GM18526 (cell line): ENCODE data around the gene CALML3.

ENCODE experiments used
- POLR2A ChIP-seq: IDR thresholded peaks from 3 replicates; pipeline ENCODE4 v1.6.1; 2011; ENCODE audit not compliant: insufficient read length; ENCODE audit errors: extremely low read depth

CALML3 gene

DNA sequence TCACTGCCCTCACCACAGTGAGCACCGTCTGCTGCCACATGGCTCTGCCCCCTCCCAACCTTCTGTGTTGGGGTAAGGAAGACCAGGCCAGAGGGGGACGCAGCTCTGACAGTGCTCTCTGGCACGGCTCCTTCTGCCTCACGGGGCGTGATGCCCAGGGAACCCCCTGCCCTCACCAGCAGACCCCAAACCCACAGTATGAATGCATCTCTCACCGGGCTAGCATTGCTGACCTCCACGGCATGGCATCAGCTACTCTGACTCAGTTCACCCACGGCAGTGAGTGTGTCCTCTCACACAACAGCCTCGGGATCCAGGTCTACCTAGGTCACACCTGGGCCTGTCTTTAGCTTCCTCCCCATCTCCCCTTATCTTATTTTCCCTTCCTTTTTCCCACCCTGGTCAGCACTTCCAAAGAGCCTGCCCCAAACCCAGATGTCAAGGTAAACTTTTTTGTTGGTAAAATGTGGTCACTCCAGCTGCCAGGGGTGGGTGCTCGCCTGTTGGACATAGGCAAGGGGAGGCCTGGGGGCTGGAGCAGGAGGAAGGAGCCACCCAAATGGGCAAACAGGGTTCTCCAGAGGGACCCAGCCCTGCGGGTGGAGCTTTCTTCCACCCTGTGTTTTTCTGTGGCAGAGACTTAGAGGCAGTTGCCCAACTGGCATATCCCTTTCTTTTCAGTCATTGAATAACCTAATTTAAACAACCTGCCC lies 4.4 kb downstream of the CALML3 start:
- TF ChIP-seq POLR2A = no peak

- no peak for TF ChIP-seq POLR2A
These were observed 5.1 kb downstream of the CALML3 start for GRCh38 chr10:5529702-5530411.

DNA sequence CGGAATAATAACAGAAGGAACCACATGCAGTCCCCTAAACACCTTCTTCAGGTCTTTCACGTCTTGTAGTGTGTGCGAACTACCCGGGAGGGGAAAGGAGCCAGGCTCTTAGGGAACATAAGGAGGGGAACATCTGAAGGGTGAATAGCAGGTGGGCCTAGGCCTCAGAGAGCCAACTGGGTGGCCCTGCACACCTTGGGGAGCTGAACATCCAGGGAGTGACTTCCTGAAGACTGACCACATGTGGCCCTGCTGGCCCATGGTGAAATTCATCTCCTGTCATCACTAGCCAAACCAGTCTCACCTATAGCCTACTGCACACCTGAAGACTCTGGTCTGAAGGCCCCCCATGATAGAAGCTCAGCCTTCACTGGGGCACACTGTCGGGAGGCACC lies 5.6 kb downstream of the CALML3 start:
- TF ChIP-seq POLR2A = no peak

DNA sequence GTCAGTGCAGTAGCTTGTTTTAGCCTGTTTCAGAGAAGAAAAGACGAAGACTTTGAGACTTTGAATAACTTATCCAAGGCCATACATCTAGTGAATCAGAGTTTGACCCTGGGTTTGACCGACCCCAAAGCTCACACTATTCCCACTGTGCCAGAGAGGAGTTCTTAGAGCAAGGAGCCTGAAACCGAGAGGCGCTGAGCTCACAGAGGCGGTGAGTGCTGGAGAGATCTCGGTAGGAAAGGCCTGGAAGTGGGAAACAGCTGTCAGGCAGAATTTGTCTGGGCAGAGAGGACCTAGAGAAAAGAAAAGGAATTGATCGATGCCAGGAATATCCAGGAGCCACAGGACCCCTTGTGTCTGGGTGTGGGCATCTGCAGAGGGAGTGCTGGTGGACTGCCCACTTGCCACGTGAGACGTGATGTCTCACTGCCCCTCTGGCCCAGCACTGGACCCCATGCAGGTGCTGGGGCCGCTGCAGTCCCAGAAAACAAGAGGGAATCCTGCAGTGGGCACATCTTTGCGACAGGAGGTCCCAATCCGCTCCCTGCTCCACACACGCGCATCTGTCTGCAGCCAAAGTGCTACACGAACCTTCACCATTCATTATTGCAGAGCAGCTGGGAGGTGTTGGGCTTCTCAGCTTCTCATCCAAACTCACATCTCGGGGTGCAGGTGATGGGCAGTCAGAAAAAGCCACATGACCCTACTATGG lies 6.2 kb downstream of the CALML3 start:
- no peak for TF ChIP-seq POLR2A

DNA sequence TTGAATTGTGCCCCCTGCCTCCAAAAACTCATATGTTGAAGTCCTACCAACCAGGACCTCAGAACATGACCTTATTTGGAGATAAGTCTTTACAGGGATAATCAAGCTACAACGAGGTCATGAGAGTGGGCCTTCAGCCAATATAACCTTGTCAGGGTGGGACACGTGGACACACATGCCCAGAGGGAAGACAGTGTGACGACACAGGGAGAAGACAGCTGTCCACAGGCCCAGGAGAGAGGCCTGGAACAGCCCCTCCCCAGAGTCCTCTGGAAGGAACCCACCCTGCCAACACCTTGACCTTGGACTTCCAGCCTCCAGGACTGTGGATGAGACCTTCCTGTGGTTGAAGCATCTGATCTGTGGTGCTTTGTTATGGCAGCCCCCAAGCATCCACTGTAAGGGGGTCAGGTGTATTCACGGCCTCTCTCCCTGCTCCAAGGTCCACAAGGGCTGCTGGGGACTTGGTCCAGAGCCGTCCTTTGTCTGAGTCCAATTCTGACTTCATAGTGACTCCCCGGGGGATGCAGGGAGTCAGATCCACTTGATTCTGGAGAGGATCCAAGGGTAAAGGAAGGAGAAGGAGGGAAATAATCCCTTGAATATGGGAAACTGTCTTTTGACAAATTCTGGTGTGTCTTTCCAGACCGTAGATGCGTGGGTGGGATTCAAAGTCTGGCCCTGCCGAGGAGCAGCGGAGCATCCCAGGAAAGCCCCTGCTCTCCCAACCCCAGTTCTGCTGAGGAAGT lies 7.0 kb downstream of the CALML3 start:
- TF ChIP-seq POLR2A = no peak

DNA sequence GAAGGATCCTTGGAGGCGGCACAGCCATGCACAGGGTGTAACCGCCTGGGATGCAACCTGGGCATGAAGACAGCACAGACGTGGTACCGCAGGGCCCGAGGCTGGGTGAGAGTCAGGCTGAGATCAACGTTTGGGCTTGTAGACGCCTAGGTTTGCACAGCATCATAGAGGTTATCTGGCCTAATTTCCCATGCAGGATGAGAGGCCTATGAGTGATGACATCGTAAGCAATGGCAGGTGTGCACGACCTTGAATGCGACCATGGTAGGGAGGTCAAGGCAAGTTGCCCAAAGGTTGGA lies 7.5 kb downstream of the CALML3 start:
- TF ChIP-seq POLR2A = no peak

DNA sequence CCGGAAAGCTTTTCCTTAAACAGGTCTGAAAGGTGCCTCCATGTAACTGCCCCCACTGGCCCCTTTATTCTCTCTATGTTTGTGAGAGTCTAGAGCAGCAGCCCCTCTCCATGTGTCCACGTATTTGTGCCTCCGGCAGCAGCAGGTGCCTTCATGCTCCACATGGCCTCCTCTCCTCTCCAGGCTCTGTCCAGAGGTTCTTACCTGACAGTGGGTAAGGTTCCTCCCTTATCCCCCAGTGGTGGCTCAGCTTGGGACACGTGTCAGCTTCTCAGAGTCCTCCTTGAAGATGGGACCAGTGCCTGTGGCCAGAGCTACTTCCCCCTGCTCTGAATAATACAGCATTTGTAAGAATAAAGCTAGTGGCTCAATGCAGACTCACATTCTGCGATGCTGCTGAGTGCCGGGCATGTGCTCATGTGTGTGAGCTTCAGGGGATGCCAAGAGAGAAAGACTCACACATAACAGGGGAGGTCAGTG lies 7.9 kb downstream of the CALML3 start:
- TF ChIP-seq POLR2A = no peak

GRCh38 chr10:5533098-5533731 lies 8.5 kb downstream of the CALML3 start:
- no peak for TF ChIP-seq POLR2A

DNA sequence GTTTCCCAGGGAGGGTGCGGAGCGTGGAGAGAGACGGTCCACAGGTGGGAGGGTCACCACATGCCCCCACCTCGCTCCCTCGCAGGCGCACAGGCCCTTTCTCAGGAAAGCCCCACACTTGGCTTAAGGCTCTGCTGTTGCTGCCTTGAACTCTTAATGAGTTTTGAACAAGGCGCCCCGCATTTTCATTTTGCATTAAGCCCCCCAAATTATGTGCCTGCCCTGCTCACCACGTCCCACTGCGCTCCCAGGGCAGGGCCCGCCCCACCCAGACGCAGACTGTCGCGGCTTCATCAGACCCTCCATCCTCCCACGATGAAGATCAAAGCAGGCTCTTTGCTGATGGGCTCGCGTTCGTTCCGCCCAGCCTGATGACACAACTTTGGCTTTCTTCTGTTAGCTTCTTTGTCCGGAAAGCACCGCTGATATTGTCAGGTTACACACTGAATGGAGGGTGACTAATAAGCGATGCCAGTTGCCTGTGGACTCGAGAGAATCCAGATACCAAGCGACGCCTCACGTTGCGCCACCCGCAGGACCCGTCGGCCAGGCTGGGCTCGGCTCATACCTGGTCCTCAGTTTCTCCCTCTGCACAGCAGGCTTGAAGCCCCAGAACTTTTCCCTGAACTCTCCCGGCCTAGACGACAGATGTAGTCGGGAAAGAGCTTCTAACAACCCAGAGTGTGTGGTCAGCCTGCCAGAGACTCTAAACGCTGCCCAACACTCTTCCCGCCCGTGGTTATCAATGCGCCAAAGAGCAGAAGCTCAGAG lies 9.5 kb downstream of the CALML3 start:
- no peak for TF ChIP-seq POLR2A

DNA sequence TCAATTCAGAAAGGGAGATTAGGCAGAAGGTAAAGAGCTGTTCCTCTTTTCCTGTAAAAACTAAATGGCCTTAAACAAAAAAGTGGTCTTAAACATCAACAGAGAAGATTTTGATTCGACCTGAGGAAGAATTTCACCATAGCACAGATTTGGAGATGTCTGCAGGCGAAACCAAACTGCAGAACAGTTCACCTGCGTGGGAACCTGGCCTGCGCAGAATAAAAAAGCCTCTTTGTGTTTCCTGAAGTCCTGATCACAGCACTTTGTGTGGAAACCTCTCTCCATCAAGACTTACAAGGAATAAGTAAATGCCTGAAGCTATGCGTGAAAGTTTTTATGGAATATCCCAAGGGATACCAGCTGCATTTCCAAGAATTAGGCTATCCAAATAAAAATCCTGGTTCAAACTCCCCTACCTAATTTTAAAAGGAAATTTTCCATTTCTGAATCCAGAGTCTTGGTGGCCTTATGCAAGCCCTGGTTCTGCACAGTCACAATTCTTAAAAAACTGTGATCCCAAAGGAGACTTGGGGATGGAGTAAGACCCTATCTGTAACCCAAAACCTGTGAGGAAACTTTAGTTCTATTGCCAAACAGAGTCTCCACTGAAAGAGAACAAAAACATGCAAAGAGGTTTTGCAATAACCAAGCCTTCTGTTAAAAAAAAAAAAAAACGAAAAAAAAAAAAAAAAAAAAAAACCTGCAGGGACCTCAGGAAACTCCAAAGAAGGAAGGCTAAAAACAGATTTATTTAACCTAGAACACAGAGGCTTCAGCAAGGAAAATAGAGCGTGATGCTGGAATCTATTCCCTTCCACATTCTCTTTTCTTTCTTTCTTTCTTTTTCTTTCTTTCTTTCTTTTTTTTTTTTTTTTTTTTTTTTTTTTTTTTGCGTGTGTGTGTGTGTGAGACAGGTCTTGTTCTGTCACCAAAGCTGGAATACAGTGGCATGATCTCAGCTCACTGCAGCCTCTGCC lies 10.4 kb downstream of the CALML3 start:
- no peak for TF ChIP-seq POLR2A

GRCh38 chr10:5536486-5537081 lies 11.8 kb downstream of the CALML3 start:
- no peak for TF ChIP-seq POLR2A

DNA sequence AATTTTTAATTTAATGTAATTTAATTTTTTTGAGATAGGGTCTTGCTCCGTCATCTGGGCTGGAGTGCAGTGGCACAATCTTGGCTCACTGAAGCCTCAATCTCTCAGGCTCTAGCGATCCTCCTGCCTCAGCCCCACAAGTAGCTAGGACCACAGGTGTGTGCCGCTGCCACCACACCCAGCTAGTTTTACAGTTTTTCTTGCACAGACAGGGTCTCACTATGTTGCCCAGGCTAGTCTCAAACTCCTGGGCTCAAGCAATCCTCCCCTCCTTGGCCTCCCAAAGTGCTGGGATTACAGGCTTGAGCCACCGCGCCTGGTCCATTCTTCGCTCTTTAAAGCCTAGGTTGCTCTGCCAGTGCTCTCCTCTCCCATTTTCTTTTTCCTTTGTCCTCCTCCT lies 12.9 kb downstream of the CALML3 start:
- no peak for TF ChIP-seq POLR2A

DNA sequence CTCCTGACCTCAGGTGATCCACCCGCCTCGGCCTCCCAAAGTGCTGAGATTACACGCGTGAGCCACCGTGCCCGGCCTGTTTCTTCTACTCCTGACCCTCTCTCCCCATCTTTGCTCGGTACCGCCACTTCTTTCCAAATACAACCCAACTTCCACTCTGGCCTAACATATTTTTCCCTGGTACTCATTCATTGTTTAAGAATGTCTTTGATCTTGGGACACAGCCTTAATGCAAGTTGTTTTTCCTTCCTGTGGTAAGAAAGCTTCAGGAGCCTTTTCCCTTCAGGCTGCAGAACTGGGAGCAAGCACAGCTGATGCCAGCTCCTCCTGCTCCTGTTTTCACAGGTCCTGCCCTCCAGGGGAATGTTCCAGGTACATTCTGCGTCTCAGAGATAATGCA lies 13.7 kb downstream of the CALML3 start:
- no peak for TF ChIP-seq POLR2A
